ENCODE data around the gene GDI2. TPM values are rescaled to one million over a fixed set of nuclear protein-coding genes. Genes with fewer than 3 reads are reported as not detected.
"Not testable (repeated sequence)": the region's sequence is repeated elsewhere in the genome, so short reads cannot be mapped to it uniquely, and the experiment has no call there.

The GDI2 gene
- polyA plus RNA-seq (2013, experiment 1 of 2; ENCODE audit: insufficient read length), result 274 TPM
- 281 TPM for polyA plus RNA-seq (2013, experiment 2 of 2; ENCODE audit: insufficient read length)

DNA sequence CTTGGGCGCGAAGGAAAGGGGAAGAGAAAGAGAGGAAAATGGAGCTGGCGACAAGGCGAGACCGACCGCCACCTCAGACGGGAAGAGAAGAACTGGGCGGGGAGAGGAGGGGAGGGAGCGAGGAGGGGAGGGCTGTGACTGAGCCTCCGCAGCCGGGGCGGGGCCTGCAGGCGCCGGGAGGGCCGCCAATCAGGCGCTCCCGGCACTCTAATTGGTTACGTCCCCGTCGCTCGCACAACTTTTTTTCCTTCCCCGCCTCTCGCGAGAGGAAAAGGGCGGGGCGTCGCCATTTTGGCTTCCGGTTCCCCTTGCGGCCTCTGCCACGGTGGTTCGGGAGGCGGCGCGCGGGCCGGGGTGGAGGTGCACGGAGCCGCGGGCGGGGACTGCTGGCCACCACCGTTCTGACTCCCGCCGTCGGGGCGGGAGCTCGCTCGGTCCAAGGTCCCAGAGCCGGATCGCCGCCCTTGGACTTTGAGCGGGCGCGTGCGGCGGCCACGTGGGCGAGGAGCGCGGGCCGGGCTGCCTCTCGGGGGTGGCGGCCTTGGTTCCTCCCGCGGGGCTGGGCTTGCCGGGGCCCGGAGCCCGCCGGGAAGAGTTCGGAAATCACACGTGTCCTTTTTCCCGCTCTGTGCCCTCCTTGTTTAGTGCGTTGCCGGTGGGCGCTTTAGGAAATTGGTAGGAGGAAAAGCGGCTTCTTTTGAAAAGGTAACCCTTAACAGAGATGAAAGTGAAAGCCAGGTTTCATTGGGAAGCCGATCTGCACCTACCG is at the start of gene GDI2:
Gene GDI2, minus strand, starts transcription at position 94 of the 769 bp plus-strand sequence. CDS start 176 bp downstream, outside the sequence.
- DNase-seq, result peak; percentile 98

GRCh38 chr10:5862360-5862961 is 49.2 kb upstream of the GDI2 start:
- no peak for DNase-seq

GRCh38 chr10:5860066-5860465 is 46.8 kb upstream of the GDI2 start:
- no peak for DNase-seq

DNA sequence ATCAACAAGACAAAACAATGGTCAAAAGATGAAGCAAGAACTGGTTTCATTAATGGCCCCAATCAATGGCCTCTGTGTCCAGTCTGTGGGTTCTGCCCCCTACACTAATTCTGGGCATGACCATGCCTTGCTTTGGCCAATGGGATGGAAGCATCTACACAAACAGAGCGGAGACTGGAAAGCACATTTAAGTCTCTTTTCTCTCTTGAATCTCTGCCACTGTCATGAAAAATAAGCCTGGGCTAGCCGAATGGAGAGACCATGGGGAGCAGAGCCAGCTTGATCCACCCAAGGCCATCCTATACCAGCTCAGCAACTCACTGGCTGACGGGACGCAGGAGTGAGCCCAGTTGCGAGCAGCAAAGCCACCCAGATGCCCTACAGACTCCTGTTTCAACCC is 45.6 kb upstream of the GDI2 start:
- DNase-seq, result no peak

DNA sequence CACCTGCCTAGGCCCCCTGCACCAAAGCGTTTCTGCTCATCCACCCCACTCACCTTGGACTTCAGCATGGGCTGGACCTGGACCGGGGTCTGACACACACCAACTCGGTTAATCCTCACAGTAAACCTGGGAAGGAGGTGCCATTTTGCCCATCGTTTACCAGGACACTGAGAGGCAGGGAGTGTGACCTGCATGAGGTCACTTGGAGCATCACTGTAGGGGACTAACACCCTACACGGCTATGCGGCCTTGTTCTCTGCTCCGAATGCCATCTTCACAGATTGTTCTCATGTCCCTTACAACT is 43.4 kb upstream of the GDI2 start:
- DNase-seq, result no peak

GRCh38 chr10:5855979-5856700 is 42.9 kb upstream of the GDI2 start:
- no peak for DNase-seq

DNA sequence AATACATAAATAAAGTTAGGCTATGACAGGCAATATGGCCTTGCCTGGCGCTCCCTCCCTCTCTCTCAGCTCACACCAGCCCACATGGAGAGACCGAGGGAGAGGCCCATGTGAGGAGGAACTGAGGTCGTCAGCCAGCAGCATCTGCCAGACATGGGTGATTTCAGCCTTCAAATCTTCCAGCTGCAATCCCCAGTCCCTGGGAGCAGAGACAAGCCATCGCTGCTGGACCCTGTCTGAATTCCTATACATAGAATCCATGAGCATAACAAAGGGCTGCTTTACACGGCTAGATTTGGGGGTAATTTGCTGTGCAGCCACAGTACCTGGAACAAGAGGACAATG is 40.9 kb upstream of the GDI2 start:
- no peak for DNase-seq

GRCh38 chr10:5846667-5847066 is 33.4 kb upstream of the GDI2 start:
- not testable (repeated sequence) for DNase-seq

- DNase-seq, result no peak
Observed at GRCh38 chr10:5844345-5845055, 31.3 kb upstream of the GDI2 start.

- DNase-seq, result no peak
Observed at GRCh38 chr10:5843686-5844344, 30.6 kb upstream of the GDI2 start.

DNA sequence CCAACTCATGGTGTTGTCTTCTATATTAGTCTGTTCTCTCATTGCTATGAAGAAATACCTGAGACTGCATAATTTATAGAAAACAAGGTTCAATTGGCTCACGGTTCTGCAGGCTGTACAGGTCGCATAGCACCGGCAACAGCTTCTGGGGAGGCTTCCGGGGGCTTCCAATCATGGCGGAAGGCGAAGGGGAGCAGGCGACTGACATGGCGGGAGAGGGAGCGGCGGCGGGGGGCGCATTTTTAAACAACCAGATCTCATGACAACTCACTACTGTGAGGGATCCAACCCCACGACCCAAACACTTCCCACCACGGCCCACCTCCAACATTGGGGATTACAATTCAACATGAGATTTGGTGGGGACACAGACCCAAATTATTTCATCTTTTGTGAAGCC is 28.7 kb upstream of the GDI2 start:
- DNase-seq, result no peak

- peak; percentile 56 for DNase-seq
Observed at GRCh38 chr10:5840314-5841307, 27.4 kb upstream of the GDI2 start.

DNA sequence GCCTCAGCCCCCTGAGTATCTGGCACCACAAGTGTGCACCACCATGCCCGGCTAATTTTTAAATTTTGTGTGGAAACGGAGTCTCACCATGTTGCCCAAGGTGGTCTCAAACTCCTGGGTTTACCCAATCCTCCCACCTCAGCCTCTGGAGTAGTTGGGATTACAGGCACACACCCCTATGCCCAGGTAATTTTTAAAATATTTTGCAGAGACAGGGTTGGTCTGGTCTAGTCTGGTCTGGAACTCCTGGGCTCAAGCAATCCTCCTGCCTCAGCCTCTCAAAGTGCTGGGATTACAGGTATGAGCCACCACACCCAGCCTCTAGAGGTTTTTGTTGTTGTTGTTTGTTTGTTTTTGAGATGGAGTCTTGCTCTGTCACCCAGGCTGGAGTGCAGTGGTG is 22.9 kb upstream of the GDI2 start:
- DNase-seq, result not testable (repeated sequence)

- DNase-seq, result no peak
Observed at GRCh38 chr10:5835446-5836095, 22.3 kb upstream of the GDI2 start.

GRCh38 chr10:5833814-5834213 is 20.6 kb upstream of the GDI2 start:
- no peak for DNase-seq

GRCh38 chr10:5832946-5833345 is 19.7 kb upstream of the GDI2 start:
- DNase-seq, result no peak

- no peak for DNase-seq
Observed at GRCh38 chr10:5831446-5831782, 18.2 kb upstream of the GDI2 start.

DNA sequence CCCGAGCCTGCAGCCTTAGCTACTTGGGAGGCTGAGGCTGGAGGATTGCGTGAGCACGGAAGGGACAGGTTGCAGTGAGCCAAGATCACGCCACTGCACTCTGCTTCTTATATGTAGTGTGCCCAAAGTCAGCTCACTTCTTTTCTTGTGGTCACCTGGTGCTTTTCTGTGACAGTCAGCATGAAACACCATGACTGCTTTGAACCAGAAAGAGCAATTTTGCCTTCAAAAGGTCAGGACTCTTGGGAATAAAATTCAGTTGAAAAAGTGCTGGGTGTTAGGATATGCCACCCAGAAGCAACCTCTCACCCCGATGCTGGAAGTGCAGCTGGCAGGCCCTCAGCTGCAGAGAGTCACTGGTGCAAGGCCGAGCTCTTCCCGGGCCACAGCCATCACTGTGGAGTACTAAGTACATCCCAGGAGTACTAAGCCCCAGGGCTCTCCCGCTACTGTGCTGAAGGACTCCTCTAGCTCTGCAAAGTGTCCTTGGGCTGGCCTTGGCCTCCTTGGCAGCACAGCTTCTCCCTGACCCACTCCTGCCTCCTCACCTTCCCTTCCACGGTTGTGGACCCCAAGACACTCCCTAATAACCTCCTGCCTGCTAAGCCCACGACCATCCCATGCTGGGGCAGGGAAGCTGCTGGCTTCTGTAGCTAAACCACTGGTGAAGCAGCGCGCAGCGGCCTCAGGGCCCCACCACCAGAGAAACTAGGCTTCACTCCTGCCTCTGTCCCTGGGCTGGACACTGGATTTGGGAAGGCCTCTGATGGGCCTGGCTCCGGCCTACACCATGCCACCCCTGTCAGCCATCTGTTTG is 17.6 kb upstream of the GDI2 start:
- no peak for DNase-seq

DNA sequence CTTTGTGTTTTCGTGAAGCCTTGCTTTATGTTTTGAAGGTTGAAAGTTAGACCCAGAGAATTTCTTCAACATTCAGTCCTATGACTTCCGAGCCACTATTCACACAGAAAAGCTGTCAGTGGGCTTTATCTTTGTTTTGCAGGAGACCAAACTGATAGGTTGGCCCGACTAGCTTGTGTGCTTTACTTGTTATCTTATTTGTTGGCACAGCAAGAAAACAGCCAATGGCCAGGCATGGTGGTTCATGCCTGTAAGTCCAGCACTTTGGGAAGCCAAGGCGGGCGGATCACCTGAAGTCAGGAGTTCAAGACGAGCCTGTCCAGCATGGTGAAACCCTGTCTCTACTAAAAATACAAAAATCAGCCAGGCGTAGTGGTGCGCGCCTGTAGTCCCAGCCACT is 16.0 kb upstream of the GDI2 start:
- no peak for DNase-seq

DNA sequence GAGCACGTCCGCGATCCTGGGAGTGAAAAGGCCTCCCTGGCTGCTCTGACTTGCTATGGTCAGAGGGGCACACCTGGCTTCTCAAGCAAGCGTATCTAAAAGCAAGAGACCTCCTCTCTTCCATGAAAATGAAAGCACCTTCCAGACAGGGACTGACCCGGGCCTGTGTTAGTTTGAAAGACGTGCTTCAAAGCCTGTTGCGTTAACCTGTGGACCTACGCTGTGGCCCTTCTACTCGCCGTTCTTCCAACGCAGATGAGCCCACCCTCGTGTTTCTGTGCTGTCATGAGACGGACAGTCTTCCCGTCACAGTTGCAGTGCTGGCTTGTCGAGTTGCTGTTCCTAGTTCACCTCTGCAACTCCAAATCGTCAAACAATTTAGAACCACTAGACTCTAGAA is 15.5 kb upstream of the GDI2 start:
- no peak for DNase-seq
